RWPE2 (cell line): ENCODE results near the gene ANKRD13D.
A peak's percentile ranks its signal among the peaks of the same experiment; 100 is the strongest.

Experiments
- ATAC-seq: fragments of 200-7000 bp; cut with Tn5 transposase; 3 replicates; pipeline ENCODE4 v1.9.1; 2021; ENCODE audit warnings: low read depth
- DNase-seq: peaks from one replicate; pipeline ENCODE4 v3.0.0-alpha.2; 2020; ENCODE audit warnings: low spot score
- H3K27ac ChIP-seq: fragments of 450-650 bp; 2 replicates; pipeline ENCODE4 v1.5.1; 2017; ENCODE audit warnings: mild to moderate bottlenecking; ENCODE audit not compliant: poor library complexity, severe bottlenecking
- H3K27me3 ChIP-seq: fragments of 250-450 bp; sonication (Bioruptor Pico); 2 replicates; pipeline ENCODE4 v1.5.1; 2021; ENCODE audit warnings: mild to moderate bottlenecking, moderate library complexity; ENCODE audit not compliant: insufficient read depth, poor library complexity, severe bottlenecking
- H3K36me3 ChIP-seq: fragments of 250-450 bp; sonication (Bioruptor Pico); 2 replicates; pipeline ENCODE4 v1.5.1; 2020; ENCODE audit warnings: low read depth, mild to moderate bottlenecking, moderate library complexity
- H3K4me1 ChIP-seq: fragments of 250-450 bp; sonication (Bioruptor Pico); 2 replicates; pipeline ENCODE4 v1.5.1; 2021; ENCODE audit warnings: mild to moderate bottlenecking, moderate library complexity; ENCODE audit not compliant: insufficient read depth, poor library complexity, severe bottlenecking
- H3K4me3 ChIP-seq: fragments of 250-450 bp; sonication (Bioruptor Pico); 2 replicates; pipeline ENCODE4 v1.5.1; 2021; ENCODE audit warnings: mild to moderate bottlenecking, moderate library complexity; ENCODE audit not compliant: severe bottlenecking
- H3K9me3 ChIP-seq: fragments of 250-450 bp; sonication (Bioruptor Pico); 2 replicates; pipeline ENCODE4 v1.5.1; 2021; ENCODE audit warnings: mild to moderate bottlenecking, moderate library complexity; ENCODE audit not compliant: severe bottlenecking
- TF ChIP-seq, protein P1 (sequence below): fragments of 450-650 bp; IDR thresholded peaks from one replicate; pipeline ENCODE4 v1.5.1; 2017; ENCODE audit warnings: mild to moderate bottlenecking, moderate library complexity; ENCODE audit not compliant: poor library complexity, severe bottlenecking

ANKRD13D gene

DNA sequence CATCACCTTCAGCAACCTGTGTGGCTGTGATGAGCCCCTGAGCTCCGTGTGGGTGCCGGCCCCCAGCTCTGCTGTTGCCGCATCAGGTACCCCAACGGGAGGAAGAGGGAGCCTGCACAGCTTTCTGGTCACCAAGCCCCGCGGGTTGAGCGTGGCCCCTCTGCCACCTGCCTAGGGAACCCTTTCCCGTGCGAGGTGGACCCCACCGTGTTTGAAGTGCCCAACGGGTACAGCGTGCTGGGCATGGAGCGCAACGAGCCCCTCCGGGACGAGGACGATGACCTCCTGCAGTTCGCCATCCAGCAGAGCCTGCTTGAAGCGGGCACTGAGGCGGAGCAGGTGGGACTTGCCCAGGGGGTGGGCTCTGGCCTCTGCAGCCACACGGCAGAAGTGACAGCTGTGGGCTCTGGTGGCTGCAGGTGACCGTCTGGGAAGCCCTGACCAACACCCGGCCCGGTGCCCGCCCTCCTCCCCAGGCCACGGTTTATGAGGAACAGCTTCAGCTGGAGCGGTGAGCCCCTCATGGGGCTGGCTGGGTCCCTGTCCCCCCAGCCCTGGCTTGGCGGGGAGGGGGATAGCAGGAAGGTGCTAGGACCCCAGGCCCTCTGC, 12.3 kb downstream of the ANKRD13D start:
- peaks cover 41% of the 10 kb centered on the region for H3K36me3 ChIP-seq

DNA sequence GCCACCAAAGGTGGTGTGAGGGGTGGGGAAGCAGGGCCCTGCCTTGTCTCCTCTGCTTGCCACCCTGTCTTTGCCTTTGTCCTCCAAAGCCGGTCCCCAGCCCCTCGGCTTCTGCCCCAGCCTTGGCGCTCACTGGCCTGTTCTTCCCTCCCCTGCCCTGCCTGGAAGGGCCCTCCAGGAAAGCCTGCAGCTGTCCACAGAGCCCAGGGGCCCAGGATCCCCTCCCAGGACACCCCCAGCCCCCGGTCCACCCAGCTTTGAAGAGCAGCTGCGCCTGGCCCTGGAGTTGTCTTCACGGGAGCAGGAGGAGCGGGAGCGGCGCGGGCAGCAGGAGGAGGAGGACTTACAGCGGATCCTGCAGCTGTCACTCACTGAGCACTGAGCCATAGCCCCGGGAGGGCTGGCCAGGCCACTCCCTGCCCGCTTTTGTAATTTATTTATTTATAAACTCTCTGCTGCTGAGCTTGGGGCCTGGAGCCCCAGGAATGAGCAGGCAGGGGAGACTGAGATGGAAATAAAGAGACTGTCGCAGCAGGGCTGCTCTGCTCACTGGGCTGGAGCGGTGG, 12.9 kb downstream of the ANKRD13D start:
- Histone ChIP-seq H3K4me3 (peak overlapping the region; percentile 68), H3K36me3 (peaks cover 41% of the 10 kb centered on the region), H3K9me3 (no peaks in the 10 kb centered on the region), H3K27me3 (no peaks in the 10 kb centered on the region), H3K4me1 (peaks cover 13% of the 10 kb centered on the region), H3K27ac (peak overlapping the region; percentile 82)
- TF ChIP-seq, protein P1, sequence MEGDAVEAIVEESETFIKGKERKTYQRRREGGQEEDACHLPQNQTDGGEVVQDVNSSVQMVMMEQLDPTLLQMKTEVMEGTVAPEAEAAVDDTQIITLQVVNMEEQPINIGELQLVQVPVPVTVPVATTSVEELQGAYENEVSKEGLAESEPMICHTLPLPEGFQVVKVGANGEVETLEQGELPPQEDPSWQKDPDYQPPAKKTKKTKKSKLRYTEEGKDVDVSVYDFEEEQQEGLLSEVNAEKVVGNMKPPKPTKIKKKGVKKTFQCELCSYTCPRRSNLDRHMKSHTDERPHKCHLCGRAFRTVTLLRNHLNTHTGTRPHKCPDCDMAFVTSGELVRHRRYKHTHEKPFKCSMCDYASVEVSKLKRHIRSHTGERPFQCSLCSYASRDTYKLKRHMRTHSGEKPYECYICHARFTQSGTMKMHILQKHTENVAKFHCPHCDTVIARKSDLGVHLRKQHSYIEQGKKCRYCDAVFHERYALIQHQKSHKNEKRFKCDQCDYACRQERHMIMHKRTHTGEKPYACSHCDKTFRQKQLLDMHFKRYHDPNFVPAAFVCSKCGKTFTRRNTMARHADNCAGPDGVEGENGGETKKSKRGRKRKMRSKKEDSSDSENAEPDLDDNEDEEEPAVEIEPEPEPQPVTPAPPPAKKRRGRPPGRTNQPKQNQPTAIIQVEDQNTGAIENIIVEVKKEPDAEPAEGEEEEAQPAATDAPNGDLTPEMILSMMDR: no peak
- ATAC-seq (peak; percentile 64), DNase-seq (peak; percentile 80)

More for the DNA sequence above, 12.3 kb downstream of the ANKRD13D start:
- H3K27ac ChIP-seq: peak overlapping the region; percentile 82
- DNase-seq (peak; percentile 73), ATAC-seq (no peak)
- H3K4me3 ChIP-seq: no peak overlapping the region
- no peaks in the 10 kb centered on the region for H3K9me3 ChIP-seq
- H3K4me1 ChIP-seq: peaks cover 13% of the 10 kb centered on the region
- H3K27me3 ChIP-seq: no peaks in the 10 kb centered on the region
- TF ChIP-seq, protein P1: no peak

DNA sequence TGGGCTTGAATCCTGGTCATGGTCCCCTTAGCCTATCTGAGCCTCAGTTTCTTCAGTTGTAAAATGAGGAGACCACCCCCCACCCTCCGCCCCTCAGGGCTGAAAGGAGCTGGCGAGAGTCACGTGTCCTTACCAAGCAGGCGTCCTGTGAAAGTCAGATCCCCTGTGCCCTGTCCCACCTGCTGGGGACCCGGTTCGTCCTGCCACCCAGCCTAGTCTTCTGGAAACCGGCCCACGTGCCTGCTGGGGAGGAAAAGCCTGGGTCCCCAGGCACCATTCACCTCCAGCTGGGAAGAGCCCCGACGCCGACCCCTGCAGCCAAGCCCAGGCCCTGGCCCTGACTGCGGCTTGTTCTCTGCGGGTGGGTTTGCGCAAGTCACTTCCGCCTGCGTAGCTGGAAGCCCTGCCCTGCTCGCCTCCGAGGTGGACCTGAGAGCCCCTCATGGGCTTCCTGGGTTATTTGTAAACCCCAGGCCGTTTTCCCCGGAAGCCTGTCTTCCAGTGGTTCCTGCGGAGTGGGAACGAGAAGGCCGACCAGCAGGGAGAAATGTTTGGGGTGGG, 13.5 kb downstream of the ANKRD13D start:
- peak; percentile 77 for DNase-seq
- Histone ChIP-seq H3K27ac (peak overlapping the region; percentile 82), H3K4me3 (peak overlapping the region; percentile 68), H3K27me3 (no peaks in the 10 kb centered on the region), H3K36me3 (peaks cover 45% of the 10 kb centered on the region), H3K9me3 (no peaks in the 10 kb centered on the region), H3K4me1 (peaks cover 13% of the 10 kb centered on the region)
- peak; percentile 44 for ATAC-seq
- TF ChIP-seq, protein P1: no peak

DNA sequence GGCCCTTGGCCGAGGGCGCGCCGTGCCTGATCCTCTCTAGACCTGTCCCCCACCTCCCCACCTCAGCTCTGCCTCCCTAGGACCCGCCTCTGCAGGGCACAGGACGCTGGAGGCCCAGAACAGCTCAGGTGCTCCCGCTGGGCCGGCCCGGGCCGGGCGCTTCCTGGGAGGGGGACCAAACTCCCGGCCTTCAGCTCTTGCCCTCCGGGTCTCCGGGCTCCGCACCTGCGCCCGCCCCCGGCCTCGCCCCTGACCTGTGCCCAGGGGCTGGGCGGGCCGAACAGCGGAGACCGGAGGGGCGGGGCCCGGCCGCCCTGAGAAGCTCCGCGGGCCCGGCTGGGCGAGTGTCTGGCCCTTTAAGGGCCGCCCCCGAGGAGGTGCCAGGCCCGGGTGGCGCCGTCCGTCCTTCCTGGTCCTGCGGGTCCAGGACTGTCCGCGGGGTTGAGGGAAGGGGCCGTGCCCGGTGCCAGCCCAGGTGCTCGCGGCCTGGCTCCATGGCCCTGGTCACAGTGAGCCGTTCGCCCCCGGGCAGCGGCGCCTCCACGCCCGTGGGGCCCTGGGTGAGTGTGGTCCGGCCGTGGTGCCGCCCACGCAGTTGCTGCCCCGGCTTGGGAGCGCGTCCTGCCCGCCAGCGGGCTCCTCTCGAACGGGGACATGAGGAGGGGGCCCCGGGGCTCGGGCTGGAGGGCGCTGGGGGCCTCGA, 14.2 kb downstream of the ANKRD13D start, which contains the start of gene SSH3:
Gene SSH3 (plus strand): TSS at position 399 of the 703 bp plus-strand sequence. CDS start 96 bp downstream, at position 495.
- H3K27me3 ChIP-seq: no peaks in the 10 kb centered on the region
- ATAC-seq (peak; percentile 79), DNase-seq (peak; percentile 85)
- TF ChIP-seq, protein P1: no peak
- peaks cover 13% of the 10 kb centered on the region for H3K4me1 ChIP-seq
- H3K27ac ChIP-seq: peak within 1 kb of the TSS; percentile 82
- peak within 1 kb of the TSS; percentile 68 for H3K4me3 ChIP-seq
- H3K9me3 ChIP-seq: no peaks in the 10 kb centered on the region
- H3K36me3 ChIP-seq: peaks cover 44% of the 10 kb centered on the region
